Measurements from ENCODE around the gene RAB35.

Gene RAB35

DNA sequence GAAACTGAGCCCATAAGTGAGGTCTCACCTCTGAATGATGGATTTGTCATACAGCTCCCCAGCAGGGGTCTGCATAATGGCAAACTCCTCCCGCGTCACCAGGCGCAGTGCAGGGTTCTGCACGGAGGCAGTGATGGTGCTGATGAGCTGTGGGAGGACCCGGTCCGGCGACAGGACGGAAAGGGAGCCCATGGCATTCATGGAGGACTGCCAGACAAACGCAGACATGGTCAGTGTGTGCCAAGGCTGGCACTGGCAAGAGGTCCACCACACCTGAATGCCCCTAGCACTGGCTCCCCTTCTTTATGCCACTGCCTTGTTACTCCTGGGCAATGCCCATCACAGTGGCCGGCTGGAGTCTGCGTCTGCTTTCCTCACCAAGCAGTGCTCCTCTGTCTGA, 45.3 kb upstream of the RAB35 start:
- CTCF ChIA-PET, result no interaction called here
- POLR2A ChIA-PET, result interaction anchor here (1.0 to 1.5 kb wide), 2 partner anchors 40 to 45 kb away, joined by 3 to 12 read pairs; partner anchors contain the start of genes RAB35 and RPLP0

GRCh38 chr12:120159509-120160237, 43.1 kb upstream of the RAB35 start:
- Histone ChIP-seq H3K36me3 (ENCODE audit: control insufficient read depth in 2 of 2, insufficient read depth in 1 of 2, low read length in 2 of 2) (peaks cover 25 to 98% of the 10 kb centered on the region in 2 experiments), H3K4me1 (ENCODE audit: control insufficient read depth, insufficient read depth, low read length) (no peaks in the 10 kb centered on the region), H3K27ac (ENCODE audit: extremely low read depth, low read depth, low read length) (no peak overlapping the region), H3K9me3 (ENCODE audit: control insufficient read depth, insufficient read depth, low read depth, low read length) (no peaks in the 10 kb centered on the region), H3K4me3 (ENCODE audit: low read depth, low read length) (no peak overlapping the region)
- no peak for TF ChIP-seq BCL11B (tag by site-specific recombination; IDR thresholded peaks at IDR 0.05; ENCODE audit: low read depth)
- TF ChIP-seq, protein P1, sequence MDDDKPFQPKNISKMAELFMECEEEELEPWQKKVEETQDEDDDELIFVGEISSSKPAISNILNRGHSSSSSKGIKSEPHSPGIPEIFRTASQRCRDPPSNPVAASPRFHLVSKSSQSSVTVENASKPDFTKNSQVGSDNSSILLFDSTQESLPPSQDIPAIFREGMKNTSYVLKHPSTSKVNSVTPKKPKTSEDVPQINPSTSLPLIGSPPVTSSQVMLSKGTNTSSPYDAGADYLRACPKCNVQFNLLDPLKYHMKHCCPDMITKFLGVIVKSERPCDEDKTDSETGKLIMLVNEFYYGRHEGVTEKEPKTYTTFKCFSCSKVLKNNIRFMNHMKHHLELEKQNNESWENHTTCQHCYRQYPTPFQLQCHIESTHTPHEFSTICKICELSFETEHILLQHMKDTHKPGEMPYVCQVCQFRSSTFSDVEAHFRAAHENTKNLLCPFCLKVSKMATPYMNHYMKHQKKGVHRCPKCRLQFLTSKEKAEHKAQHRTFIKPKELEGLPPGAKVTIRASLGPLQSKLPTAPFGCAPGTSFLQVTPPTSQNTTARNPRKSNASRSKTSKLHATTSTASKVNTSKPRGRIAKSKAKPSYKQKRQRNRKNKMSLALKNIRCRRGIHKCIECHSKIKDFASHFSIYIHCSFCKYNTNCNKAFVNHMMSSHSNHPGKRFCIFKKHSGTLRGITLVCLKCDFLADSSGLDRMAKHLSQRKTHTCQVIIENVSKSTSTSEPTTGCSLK (tag by site-specific recombination; IDR thresholded peaks at IDR 0.05), result no peak
- TF ChIP-seq ZNF558 (tag by site-specific recombination; IDR thresholded peaks at IDR 0.05), result no peak
- no peak for TF ChIP-seq BCL6B (tag by site-specific recombination; IDR thresholded peaks at IDR 0.05)
- no peak for TF ChIP-seq ZNF146 (tag by site-specific recombination; IDR thresholded peaks at IDR 0.05)
- no peak for TF ChIP-seq ZNF280D (tag by site-specific recombination; IDR thresholded peaks at IDR 0.05)
- TF ChIP-seq ZBTB21 (tag by site-specific recombination; IDR thresholded peaks at IDR 0.05), result no peak
- TF ChIP-seq ZNF16 (tag by site-specific recombination; IDR thresholded peaks at IDR 0.05; ENCODE audit: low read depth), result no peak
- TF ChIP-seq ZNF791 (tag by site-specific recombination; IDR thresholded peaks at IDR 0.05), result no peak
- TF ChIP-seq, protein P2, sequence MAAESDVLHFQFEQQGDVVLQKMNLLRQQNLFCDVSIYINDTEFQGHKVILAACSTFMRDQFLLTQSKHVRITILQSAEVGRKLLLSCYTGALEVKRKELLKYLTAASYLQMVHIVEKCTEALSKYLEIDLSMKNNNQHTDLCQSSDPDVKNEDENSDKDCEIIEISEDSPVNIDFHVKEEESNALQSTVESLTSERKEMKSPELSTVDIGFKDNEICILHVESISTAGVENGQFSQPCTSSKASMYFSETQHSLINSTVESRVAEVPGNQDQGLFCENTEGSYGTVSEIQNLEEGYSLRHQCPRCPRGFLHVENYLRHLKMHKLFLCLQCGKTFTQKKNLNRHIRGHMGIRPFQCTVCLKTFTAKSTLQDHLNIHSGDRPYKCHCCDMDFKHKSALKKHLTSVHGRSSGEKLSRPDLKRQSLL (tag by site-specific recombination; IDR thresholded peaks at IDR 0.05), result no peak
- TF ChIP-seq, protein P3, sequence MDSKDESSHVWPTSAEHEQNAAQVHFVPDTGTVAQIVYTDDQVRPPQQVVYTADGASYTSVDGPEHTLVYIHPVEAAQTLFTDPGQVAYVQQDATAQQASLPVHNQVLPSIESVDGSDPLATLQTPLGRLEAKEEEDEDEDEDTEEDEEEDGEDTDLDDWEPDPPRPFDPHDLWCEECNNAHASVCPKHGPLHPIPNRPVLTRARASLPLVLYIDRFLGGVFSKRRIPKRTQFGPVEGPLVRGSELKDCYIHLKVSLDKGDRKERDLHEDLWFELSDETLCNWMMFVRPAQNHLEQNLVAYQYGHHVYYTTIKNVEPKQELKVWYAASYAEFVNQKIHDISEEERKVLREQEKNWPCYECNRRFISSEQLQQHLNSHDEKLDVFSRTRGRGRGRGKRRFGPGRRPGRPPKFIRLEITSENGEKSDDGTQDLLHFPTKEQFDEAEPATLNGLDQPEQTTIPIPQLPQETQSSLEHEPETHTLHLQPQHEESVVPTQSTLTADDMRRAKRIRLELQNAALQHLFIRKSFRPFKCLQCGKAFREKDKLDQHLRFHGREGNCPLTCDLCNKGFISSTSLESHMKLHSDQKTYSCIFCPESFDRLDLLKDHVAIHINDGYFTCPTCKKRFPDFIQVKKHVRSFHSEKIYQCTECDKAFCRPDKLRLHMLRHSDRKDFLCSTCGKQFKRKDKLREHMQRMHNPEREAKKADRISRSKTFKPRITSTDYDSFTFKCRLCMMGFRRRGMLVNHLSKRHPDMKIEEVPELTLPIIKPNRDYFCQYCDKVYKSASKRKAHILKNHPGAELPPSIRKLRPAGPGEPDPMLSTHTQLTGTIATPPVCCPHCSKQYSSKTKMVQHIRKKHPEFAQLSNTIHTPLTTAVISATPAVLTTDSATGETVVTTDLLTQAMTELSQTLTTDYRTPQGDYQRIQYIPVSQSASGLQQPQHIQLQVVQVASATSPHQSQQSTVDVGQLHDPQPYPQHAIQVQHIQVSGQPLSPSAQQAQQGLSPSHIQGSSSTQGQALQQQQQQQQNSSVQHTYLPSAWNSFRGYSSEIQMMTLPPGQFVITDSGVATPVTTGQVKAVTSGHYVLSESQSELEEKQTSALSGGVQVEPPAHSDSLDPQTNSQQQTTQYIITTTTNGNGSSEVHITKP (tag by site-specific recombination; IDR thresholded peaks at IDR 0.05), result no peak
- ChIA-PET CTCF (interaction anchor here (1.5 kb wide), 1 partner anchor 41 kb away, joined by 4 read pairs; the partner anchor contains the start of gene RPLP0), POLR2A (interaction anchor here (0.7 to 1.1 kb wide), 3 partner anchors 10 to 39 kb away, joined by 3 read pairs; no protein-coding TSS in a partner anchor)

More for the DNA sequence above, 45.3 kb upstream of the RAB35 start:
- TF ChIP-seq ZNF416 (tag by site-specific recombination; IDR thresholded peaks at IDR 0.05) (no peak), ZNF621 (tag by site-specific recombination; IDR thresholded peaks at IDR 0.05) (no peak), HOXD13 (CRISPR knock-in tag; IDR thresholded peaks at IDR 0.05; ENCODE audit: borderline replicate concordance) (no peak), ZFP69B (tag by site-specific recombination; IDR thresholded peaks at IDR 0.05) (no peak), ZNF785 (tag by site-specific recombination; IDR thresholded peaks at IDR 0.05) (no peak), ZNF184 (tag by site-specific recombination; IDR thresholded peaks at IDR 0.05) (no peak), ZNF155 (tag by site-specific recombination; IDR thresholded peaks at IDR 0.05) (no peak), RBAK (tag by site-specific recombination; IDR thresholded peaks at IDR 0.05) (no peak), EGR2 (tag by site-specific recombination; IDR thresholded peaks at IDR 0.05; ENCODE audit: low read depth) (no peak), KLF8 (tag by site-specific recombination; IDR thresholded peaks at IDR 0.05) (no peak), ZNF292 (tag by site-specific recombination; IDR thresholded peaks at IDR 0.05; ENCODE audit: borderline replicate concordance, low read depth) (no peak), ZBTB48 (tag by site-specific recombination; IDR thresholded peaks at IDR 0.05) (no peak), ZNF768 (tag by site-specific recombination; IDR thresholded peaks at IDR 0.05) (no peak), ZNF394 (tag by site-specific recombination; IDR thresholded peaks at IDR 0.05; ENCODE audit: borderline replicate concordance) (no peak), ZNF501 (tag by site-specific recombination; IDR thresholded peaks at IDR 0.05) (no peak), ZNF792 (tag by site-specific recombination; IDR thresholded peaks at IDR 0.05) (no peak)
- H3K36me3 ChIP-seq (ENCODE audit: control insufficient read depth in 2 of 2, insufficient read depth in 1 of 2, low read length in 2 of 2), result peaks cover 24 to 83% of the 10 kb centered on the region in 2 experiments
- no peaks in the 10 kb centered on the region for H3K9me3 ChIP-seq (ENCODE audit: control insufficient read depth, insufficient read depth, low read depth, low read length)
- no peaks in the 10 kb centered on the region for H3K4me1 ChIP-seq (ENCODE audit: control insufficient read depth, insufficient read depth, low read length)
- no peak overlapping the region for H3K4me3 ChIP-seq (ENCODE audit: low read depth, low read length)
- no peak overlapping the region for H3K27ac ChIP-seq (ENCODE audit: extremely low read depth, low read depth, low read length)

Measured in HEK293 (cell line).